IMR-90 (cell line): ENCODE measurements around the gene RET. TPM values are rescaled to one million over a fixed set of nuclear protein-coding genes. Genes with fewer than 3 reads are reported as not detected.

Experiments used
- ATAC-seq: fragments of 200-7000 bp; cut with Tn5 transposase; 2 replicates; pipeline ENCODE4 v1.9.1; 2020; ENCODE audit warnings: low read depth, mild to moderate bottlenecking, moderate library complexity
- BruUV-seq: library from RNA; stranded (reverse); fragments of 400-500 nt; replicated peaks from 2 replicates; lab custom pipeline; 2021; lab: Mats Ljungman, UMichigan
- CTCF ChIA-PET: fragments of 300-600 bp; formaldehyde crosslinking; extraction: SDS; loops from one replicate; lab custom pipeline; 2021; ENCODE audit warnings: antibody characterized with exemption; lab: Yijun Ruan, JAX
- POLR2A ChIA-PET: fragments of 300-600 bp; sonication (Branson Sonifier 250); formaldehyde crosslinking; loops from one replicate; lab custom pipeline; 2022; ENCODE audit warnings: antibody characterized with exemption; ENCODE audit not compliant: unreplicated experiment; lab: Charles Lee
- DNase-seq: peaks from one replicate; pipeline ENCODE4 v3.0.0; 2013
- H2AFZ ChIP-seq: replicated peaks from 2 replicates; pipeline ENCODE3; 2013; ENCODE audit warnings: low read length, mild to moderate bottlenecking; ENCODE audit not compliant: poor library complexity
- H2AK5ac ChIP-seq: 2 replicates; pipeline ENCODE4 v1.6.1; 2013; ENCODE audit warnings: low read depth, low read length, inconsistent platforms
- H2AK9ac ChIP-seq: replicated peaks from 2 replicates; pipeline ENCODE3; 2013; ENCODE audit warnings: mild to moderate bottlenecking, low read depth, low read length, moderate library complexity; ENCODE audit not compliant: poor library complexity
- H2BK120ac ChIP-seq: 2 replicates; pipeline ENCODE4 v1.6.1; 2013; ENCODE audit warnings: low read depth, low read length, inconsistent platforms
- H2BK15ac ChIP-seq: 3 replicates; pipeline ENCODE4 v1.6.1; 2013; ENCODE audit warnings: low read depth, low read length, inconsistent platforms
- H2BK20ac ChIP-seq: 2 replicates; pipeline ENCODE4 v1.6.1; 2013; ENCODE audit warnings: low read depth, mild to moderate bottlenecking, inconsistent platforms, low read length, moderate library complexity
- H2BK5ac ChIP-seq: 2 replicates; pipeline ENCODE4 v1.6.1; 2013; ENCODE audit warnings: mild to moderate bottlenecking, low read depth, low read length, inconsistent platforms; ENCODE audit not compliant: poor library complexity, severe bottlenecking
- H3K14ac ChIP-seq: replicated peaks from 2 replicates; pipeline ENCODE4 v1.6.1; 2013; ENCODE audit warnings: low read depth, low read length, inconsistent platforms
- H3K18ac ChIP-seq: 2 replicates; pipeline ENCODE4 v1.6.1; 2013; ENCODE audit warnings: low read depth, low read length, control low read depth
- H3K23ac ChIP-seq: 2 replicates; pipeline ENCODE4 v1.6.1; 2013; ENCODE audit warnings: low read depth, low read length, inconsistent platforms
- H3K27ac ChIP-seq: 2 replicates; pipeline ENCODE4 v1.5.1; 2013; ENCODE audit warnings: mild to moderate bottlenecking, control low read depth, low read length; ENCODE audit not compliant: insufficient read depth
- H3K27me3 ChIP-seq: 2 replicates; pipeline ENCODE4 v1.6.1; 2013; ENCODE audit warnings: low read length; ENCODE audit not compliant: control insufficient read depth, insufficient read depth
- H3K36me3 ChIP-seq: 2 replicates; pipeline ENCODE4 v1.6.1; 2013; ENCODE audit warnings: low read length, mixed read lengths; ENCODE audit not compliant: control insufficient read depth, insufficient read depth
- H3K4ac ChIP-seq: 2 replicates; pipeline ENCODE4 v1.6.1; 2013; ENCODE audit warnings: low read depth, low read length, inconsistent platforms
- H3K4me1 ChIP-seq: 2 replicates; pipeline ENCODE4 v1.6.1; 2013; ENCODE audit warnings: low read length, mixed read lengths; ENCODE audit not compliant: control insufficient read depth, insufficient read depth
- H3K4me2 ChIP-seq: 2 replicates; pipeline ENCODE4 v1.6.1; 2013; ENCODE audit warnings: low read depth, mild to moderate bottlenecking, control low read depth, low read length, moderate library complexity
- H3K4me3 ChIP-seq: 2 replicates; pipeline ENCODE4 v1.5.1; 2013; ENCODE audit warnings: low read depth, mild to moderate bottlenecking, control low read depth, low read length, moderate library complexity; ENCODE audit not compliant: insufficient read depth
- H3K56ac ChIP-seq: 2 replicates; pipeline ENCODE4 v1.6.1; 2013; ENCODE audit warnings: low read length, inconsistent platforms; ENCODE audit not compliant: insufficient read depth; ENCODE audit errors: extremely low read depth
- H3K79me1 ChIP-seq, 2 experiments: 2 replicates each; pipeline ENCODE4 v1.6.1; 2013; ENCODE audit warnings: low read length in 2 of 2, inconsistent platforms in 1 of 2, low read depth in 1 of 2
- H3K9ac ChIP-seq: 2 replicates; pipeline ENCODE4 v1.6.1; 2013; ENCODE audit warnings: low read depth, low read length, control low read depth
- H3K9me1 ChIP-seq: 2 replicates; pipeline ENCODE4 v1.6.1; 2013; ENCODE audit warnings: low read length, inconsistent platforms; ENCODE audit not compliant: insufficient read depth
- H3K9me3 ChIP-seq: 2 replicates; pipeline ENCODE4 v1.6.1; 2013; ENCODE audit warnings: low read length; ENCODE audit not compliant: control insufficient read depth, insufficient read depth
- H4K20me1 ChIP-seq: 2 replicates; pipeline ENCODE4 v1.6.1; 2013; ENCODE audit warnings: low read length, inconsistent platforms; ENCODE audit not compliant: insufficient read depth
- H4K5ac ChIP-seq: 2 replicates; pipeline ENCODE4 v1.6.1; 2013; ENCODE audit warnings: mild to moderate bottlenecking, low read depth, low read length, control low read depth
- H4K8ac ChIP-seq, 2 experiments: 2 replicates each; pipeline ENCODE4 v1.6.1; 2013; ENCODE audit warnings: low read depth in 2 of 2, low read length in 2 of 2, control low read depth in 1 of 2, inconsistent platforms in 1 of 2
- H4K91ac ChIP-seq: 2 replicates; pipeline ENCODE4 v1.6.1; 2013; ENCODE audit warnings: low read depth, low read length, inconsistent platforms; ENCODE audit not compliant: insufficient read depth
- CEBPB ChIP-seq: IDR thresholded peaks from 2 replicates; pipeline ENCODE4 v1.6.1; 2012; ENCODE audit warnings: low read depth, low read length, improper control_type of control experiment
- MAFK ChIP-seq: IDR thresholded peaks from 2 replicates; pipeline ENCODE4 v1.6.1; 2012; ENCODE audit warnings: low read depth, low read length, improper control_type of control experiment
- MAZ ChIP-seq: IDR thresholded peaks from 2 replicates; pipeline ENCODE4 v1.6.1; 2012; ENCODE audit warnings: low read depth, mild to moderate bottlenecking, low read length, improper control_type of control experiment, moderate library complexity, borderline replicate concordance
- NFE2L2 ChIP-seq: fragments of 150-350 bp; IDR thresholded peaks from 2 replicates; pipeline ENCODE4 v1.6.1; 2016; ENCODE audit warnings: low read depth, mild to moderate bottlenecking, low read length
- RFX5 ChIP-seq: IDR thresholded peaks from 2 replicates; pipeline ENCODE4 v1.8.0; 2012; ENCODE audit warnings: low read depth, mild to moderate bottlenecking, low read length, moderate library complexity
- WGBS, 2 experiments: methylation state at CpG; one replicate each; pipeline versions ENCODE4 v1.1.5 to v1.1.7; 2013; ENCODE audit warnings: missing lambda C conversion rate in 2 of 2; ENCODE audit not compliant: insufficient read length in 1 of 2; ENCODE audit errors: extremely low coverage in 2 of 2; 5-methylcytosine and 5-hydroxymethylcytosine counted together
- dilution Hi-C: fragments of 300-500 bp; cut with HindIII; formaldehyde crosslinking; loops from one replicate; pipeline ENCODE4 v1.14.3; 2018; ENCODE audit warnings: low sequenced_read_pairs; ENCODE audit not compliant: unreplicated experiment
- in situ Hi-C: fragments of 300-500 bp; cut with MboI; formaldehyde crosslinking; loops from 3 replicates; pipeline ENCODE4 v1.14.3; 2019; ENCODE audit warnings: low sequenced_read_pairs, inconsistent platforms, mixed read lengths
- intact Hi-C: fragments of 100-400 bp; cut with micrococcal nuclease; formaldehyde crosslinking; loops from 2 replicates; pipeline ENCODE4 v1.10.0; 2022
- polyA plus RNA-seq, 3 experiments: library from polyadenylated mRNA; depleted of rRNA; stranded (reverse); fragments of >200 nt; gene quantifications; 2 replicates each; pipeline ENCODE4 v1.2.3, GENCODE V29; 2012; ENCODE audit warnings: low replicate concordance in 1 of 3
- total RNA-seq: library from RNA; depleted of rRNA; stranded (reverse); fragments of >200 nt; gene quantifications from 2 replicates; pipeline ENCODE4 v1.2.3, GENCODE V29; 2012
- TF ChIP-seq, protein P1 (sequence below): fragments of 150-350 bp; IDR thresholded peaks from 2 replicates; pipeline ENCODE4 v1.6.1; 2017; ENCODE audit warnings: mild to moderate bottlenecking, antibody characterized with exemption, low read length, low read depth

RET gene
- total and polyA plus RNA-seq, 2 of the 4 experiments (the other 2 are of a cell fraction), result 0.10 to 0.18 TPM

DNA sequence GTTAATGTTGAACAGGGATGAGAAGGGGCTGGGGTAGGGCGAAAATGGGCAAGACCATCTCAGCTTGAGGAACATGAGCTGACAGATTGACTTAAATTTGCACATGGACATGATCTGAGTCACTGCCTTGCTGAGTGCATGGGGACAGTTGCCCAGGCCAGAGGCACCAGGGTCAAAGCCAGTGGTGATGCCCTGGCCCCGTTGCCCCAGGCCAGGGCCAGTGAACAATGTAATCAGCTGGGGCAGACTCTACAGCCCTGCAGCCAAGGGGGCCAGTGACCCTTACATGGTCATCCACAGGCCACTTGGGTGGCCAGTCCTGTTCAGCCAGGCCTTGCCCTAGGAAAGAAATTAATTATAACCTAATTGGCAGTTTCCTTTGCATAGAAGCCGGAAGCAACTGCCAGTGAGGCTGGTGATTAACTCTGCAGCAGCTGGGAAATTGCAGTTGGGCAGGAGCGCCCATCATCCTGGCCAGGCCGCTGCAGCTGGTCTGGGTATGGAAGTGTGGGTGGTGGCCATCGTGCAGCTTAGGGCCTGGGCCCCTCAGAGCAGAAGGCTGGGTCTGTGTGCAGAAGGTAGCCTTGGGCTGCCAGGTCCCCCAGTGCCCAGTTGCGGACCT, 9.6 kb downstream of the RET start:
- dilution Hi-C loops, result no loop called here
- CTCF ChIA-PET, result no interaction called here
- H3K9ac ChIP-seq, result no peak overlapping the region
- ATAC-seq (no peak), DNase-seq (no peak)
- POLR2A ChIA-PET, result no interaction called here
- no peaks in the 10 kb centered on the region for H3K9me3 ChIP-seq
- no peaks in the 10 kb centered on the region for H3K36me3 ChIP-seq
- H4K20me1 ChIP-seq, result no peaks in the 10 kb centered on the region; the same call in 1 of the 2 replicates
- no peak overlapping the region for H3K4me2 ChIP-seq
- no peak overlapping the region for H2AK9ac ChIP-seq
- no peak overlapping the region for H2BK120ac ChIP-seq
- H3K14ac ChIP-seq, result no peak overlapping the region
- H4K8ac ChIP-seq, result no peak overlapping the region
- no peak overlapping the region for H3K4ac ChIP-seq
- H4K5ac ChIP-seq, result no peak overlapping the region
- H3K4me1 ChIP-seq, result no peaks in the 10 kb centered on the region
- no peak overlapping the region for H3K4me3 ChIP-seq
- H3K56ac ChIP-seq, result no peak overlapping the region
- no peak overlapping the region for H2AK5ac ChIP-seq
- H2BK15ac ChIP-seq, result no peak overlapping the region
- 24% methylated on average over 2 of the region's 7 CpGs; no CpG with 5 or more reads in 1 of the 2 experiments for WGBS, 2 experiments
- H3K18ac ChIP-seq, result no peak overlapping the region
- H3K23ac ChIP-seq, result no peak overlapping the region
- H2BK5ac ChIP-seq, result no peak overlapping the region
- intact Hi-C loops, result no loop called here
- no peaks in the 10 kb centered on the region for H3K79me1 ChIP-seq
- no peak overlapping the region for H3K27ac ChIP-seq
- H2BK20ac ChIP-seq, result no peak overlapping the region
- BruUV-seq, result no TSS peak
- TF ChIP-seq MAFK (no peak), MAZ (no peak), CEBPB (no peak), RFX5 (no peak), NFE2L2 (no peak)
- TF ChIP-seq, protein P1, sequence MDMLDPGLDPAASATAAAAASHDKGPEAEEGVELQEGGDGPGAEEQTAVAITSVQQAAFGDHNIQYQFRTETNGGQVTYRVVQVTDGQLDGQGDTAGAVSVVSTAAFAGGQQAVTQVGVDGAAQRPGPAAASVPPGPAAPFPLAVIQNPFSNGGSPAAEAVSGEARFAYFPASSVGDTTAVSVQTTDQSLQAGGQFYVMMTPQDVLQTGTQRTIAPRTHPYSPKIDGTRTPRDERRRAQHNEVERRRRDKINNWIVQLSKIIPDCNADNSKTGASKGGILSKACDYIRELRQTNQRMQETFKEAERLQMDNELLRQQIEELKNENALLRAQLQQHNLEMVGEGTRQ, result no peak
- in situ Hi-C loops, result no loop called here
- H2AFZ ChIP-seq, result peak overlapping the region; percentile 19
- no peaks in the 10 kb centered on the region for H3K9me1 ChIP-seq
- H4K91ac ChIP-seq, result no peak overlapping the region
- peaks cover 18% of the 10 kb centered on the region; the same call in 1 of the 2 replicates for H3K27me3 ChIP-seq
